GOT3 (cell line): Measurements from ENCODE around the gene ERCC2.

Experiments
- DNase-seq: peaks from one replicate; lab custom pipeline; 2025; ENCODE audit warnings: mixed read lengths; lab: John Stamatoyannopoulos, UW

The ERCC2 gene

DNA sequence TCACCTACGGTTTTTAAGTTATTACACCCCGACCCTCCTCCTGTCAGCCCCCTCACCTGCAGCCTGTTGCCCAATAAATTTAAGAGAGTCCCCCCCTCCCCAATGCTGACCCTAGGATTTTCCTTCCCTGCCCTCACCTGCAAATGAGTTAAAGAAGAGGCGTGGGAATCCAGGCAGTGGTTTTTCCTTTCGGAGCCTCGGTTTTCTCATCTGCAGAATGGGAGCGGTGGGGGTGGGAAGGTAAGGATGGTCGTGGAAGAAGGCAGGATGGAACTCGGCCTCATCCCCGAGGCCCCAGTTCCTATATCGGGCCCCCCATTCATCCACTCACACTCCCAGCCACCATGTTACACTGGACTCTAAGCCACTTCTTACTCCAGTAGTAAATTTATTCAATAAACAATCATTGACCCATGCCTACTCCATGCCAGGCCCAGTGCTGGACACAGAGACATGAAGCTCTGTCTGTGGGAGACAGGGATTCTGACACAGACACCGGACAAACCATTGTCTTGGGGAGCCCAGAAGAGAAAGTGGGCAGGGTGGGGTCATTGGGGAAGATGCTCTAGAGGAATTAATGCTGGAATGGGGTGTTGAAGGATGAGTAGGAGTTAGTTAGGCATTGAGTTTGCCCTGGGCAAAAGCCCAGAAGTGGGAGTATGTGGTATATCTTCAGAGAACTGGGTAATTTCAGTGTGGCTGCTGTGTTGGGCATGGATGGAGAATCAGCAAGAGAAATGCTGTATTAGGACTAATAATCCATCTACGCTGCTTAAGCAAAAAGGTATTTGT, 66.9 kb downstream of the ERCC2 start:
- DNase-seq, result no peak

- no peak for DNase-seq
Measured at GRCh38 chr19:45302416-45302815, 68.0 kb downstream of the ERCC2 start.
